IMR-90 (cell line): ENCODE results near the gene FBXO4.

Experiments
- BHLHE40 ChIP-seq: fragments of 150-350 bp; IDR thresholded peaks from 2 replicates; pipeline ENCODE4 v1.6.1; 2016; ENCODE audit warnings: mild to moderate bottlenecking, low read depth, low read length
- CEBPB ChIP-seq: IDR thresholded peaks from 2 replicates; pipeline ENCODE4 v1.6.1; 2012; ENCODE audit warnings: low read depth, low read length, improper control_type of control experiment
- CHD1 ChIP-seq: IDR thresholded peaks from 2 replicates; pipeline ENCODE4 v1.6.1; 2012; ENCODE audit warnings: low read depth, low read length, improper control_type of control experiment
- FOS ChIP-seq: fragments of 150-350 bp; IDR thresholded peaks from 2 replicates; pipeline ENCODE4 v1.6.1; 2016; ENCODE audit warnings: low read depth, low read length
- MAFK ChIP-seq: IDR thresholded peaks from 2 replicates; pipeline ENCODE4 v1.6.1; 2012; ENCODE audit warnings: low read depth, low read length, improper control_type of control experiment
- MAZ ChIP-seq: IDR thresholded peaks from 2 replicates; pipeline ENCODE4 v1.6.1; 2012; ENCODE audit warnings: low read depth, mild to moderate bottlenecking, low read length, improper control_type of control experiment, moderate library complexity, borderline replicate concordance
- POLR2A ChIP-seq: IDR thresholded peaks from 2 replicates; pipeline ENCODE4 v1.6.1; 2012; ENCODE audit warnings: mild to moderate bottlenecking, low read depth, low read length
- RAD21 ChIP-seq: IDR thresholded peaks from 2 replicates; pipeline ENCODE4 v1.6.1; 2012; ENCODE audit warnings: low read length, improper control_type of control experiment
- RFX5 ChIP-seq: IDR thresholded peaks from 2 replicates; pipeline ENCODE4 v1.8.0; 2012; ENCODE audit warnings: low read depth, mild to moderate bottlenecking, low read length, moderate library complexity
- SMC3 ChIP-seq: fragments of 150-350 bp; IDR thresholded peaks from 2 replicates; pipeline ENCODE4 v1.6.1; 2016; ENCODE audit warnings: low read depth, mild to moderate bottlenecking, antibody characterized with exemption, low read length, moderate library complexity
- TF ChIP-seq, protein P1 (sequence below): conservative IDR thresholded peaks from 2 replicates; pipeline ENCODE4 v1.5.1; 2012; ENCODE audit warnings: mild to moderate bottlenecking, low read depth, low read length, improper control_type of control experiment
- TF ChIP-seq, protein P2 (sequence below): fragments of 150-350 bp; IDR thresholded peaks from 2 replicates; pipeline ENCODE4 v1.6.1; 2017; ENCODE audit warnings: mild to moderate bottlenecking, antibody characterized with exemption, low read length, low read depth
- TF ChIP-seq, protein P3 (sequence below): fragments of 150-350 bp; IDR thresholded peaks from 2 replicates; pipeline ENCODE4 v1.6.1; 2016; ENCODE audit warnings: low read depth, mild to moderate bottlenecking, low read length, moderate library complexity, borderline replicate concordance

DNA sequence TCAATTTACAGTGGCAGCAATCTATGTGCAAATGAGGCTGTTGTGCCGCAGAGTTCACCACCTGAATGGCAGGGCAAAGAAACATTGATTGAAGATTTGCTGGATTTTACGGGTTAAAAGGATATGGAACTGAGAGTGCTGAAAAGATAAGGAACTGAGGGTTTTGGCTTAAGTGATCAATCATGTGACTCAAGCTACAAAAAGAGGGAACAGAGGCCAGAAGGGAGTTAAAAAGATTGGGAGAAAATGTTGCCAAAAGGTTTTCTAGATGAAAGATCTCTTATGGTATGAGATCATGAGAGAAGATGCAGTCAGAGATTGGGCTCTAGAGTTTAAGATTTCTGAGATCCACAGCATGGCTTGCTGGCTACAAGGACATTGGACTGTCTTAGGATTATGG is 28.9 kb upstream of the FBXO4 start:
- no peak for TF ChIP-seq POLR2A
- TF ChIP-seq, protein P1, sequence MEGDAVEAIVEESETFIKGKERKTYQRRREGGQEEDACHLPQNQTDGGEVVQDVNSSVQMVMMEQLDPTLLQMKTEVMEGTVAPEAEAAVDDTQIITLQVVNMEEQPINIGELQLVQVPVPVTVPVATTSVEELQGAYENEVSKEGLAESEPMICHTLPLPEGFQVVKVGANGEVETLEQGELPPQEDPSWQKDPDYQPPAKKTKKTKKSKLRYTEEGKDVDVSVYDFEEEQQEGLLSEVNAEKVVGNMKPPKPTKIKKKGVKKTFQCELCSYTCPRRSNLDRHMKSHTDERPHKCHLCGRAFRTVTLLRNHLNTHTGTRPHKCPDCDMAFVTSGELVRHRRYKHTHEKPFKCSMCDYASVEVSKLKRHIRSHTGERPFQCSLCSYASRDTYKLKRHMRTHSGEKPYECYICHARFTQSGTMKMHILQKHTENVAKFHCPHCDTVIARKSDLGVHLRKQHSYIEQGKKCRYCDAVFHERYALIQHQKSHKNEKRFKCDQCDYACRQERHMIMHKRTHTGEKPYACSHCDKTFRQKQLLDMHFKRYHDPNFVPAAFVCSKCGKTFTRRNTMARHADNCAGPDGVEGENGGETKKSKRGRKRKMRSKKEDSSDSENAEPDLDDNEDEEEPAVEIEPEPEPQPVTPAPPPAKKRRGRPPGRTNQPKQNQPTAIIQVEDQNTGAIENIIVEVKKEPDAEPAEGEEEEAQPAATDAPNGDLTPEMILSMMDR = no peak
- no peak for TF ChIP-seq MAFK
- TF ChIP-seq SMC3 = no peak
- TF ChIP-seq CEBPB = no peak
- TF ChIP-seq RFX5 = no peak
- no peak for TF ChIP-seq FOS
- no peak for TF ChIP-seq BHLHE40
- no peak for TF ChIP-seq MAZ
- TF ChIP-seq, protein P2, sequence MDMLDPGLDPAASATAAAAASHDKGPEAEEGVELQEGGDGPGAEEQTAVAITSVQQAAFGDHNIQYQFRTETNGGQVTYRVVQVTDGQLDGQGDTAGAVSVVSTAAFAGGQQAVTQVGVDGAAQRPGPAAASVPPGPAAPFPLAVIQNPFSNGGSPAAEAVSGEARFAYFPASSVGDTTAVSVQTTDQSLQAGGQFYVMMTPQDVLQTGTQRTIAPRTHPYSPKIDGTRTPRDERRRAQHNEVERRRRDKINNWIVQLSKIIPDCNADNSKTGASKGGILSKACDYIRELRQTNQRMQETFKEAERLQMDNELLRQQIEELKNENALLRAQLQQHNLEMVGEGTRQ = no peak
- TF ChIP-seq, protein P3, sequence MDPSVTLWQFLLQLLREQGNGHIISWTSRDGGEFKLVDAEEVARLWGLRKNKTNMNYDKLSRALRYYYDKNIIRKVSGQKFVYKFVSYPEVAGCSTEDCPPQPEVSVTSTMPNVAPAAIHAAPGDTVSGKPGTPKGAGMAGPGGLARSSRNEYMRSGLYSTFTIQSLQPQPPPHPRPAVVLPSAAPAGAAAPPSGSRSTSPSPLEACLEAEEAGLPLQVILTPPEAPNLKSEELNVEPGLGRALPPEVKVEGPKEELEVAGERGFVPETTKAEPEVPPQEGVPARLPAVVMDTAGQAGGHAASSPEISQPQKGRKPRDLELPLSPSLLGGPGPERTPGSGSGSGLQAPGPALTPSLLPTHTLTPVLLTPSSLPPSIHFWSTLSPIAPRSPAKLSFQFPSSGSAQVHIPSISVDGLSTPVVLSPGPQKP = no peak
- TF ChIP-seq CHD1 = no peak
- TF ChIP-seq RAD21 = no peak
